Placental pericyte (primary cell): ENCODE data around the gene CDR2L. TPM values are rescaled to one million over a fixed set of nuclear protein-coding genes. Genes with fewer than 3 reads are reported as not detected.

ENCODE experiments used
- small RNA-seq: library from RNA; depleted of rRNA; stranded (forward); fragments of <200 nt; gene quantifications from one replicate; pipeline ENCODE3, GENCODE V24; 2012; ENCODE audit warnings: low replicate concordance
- total RNA-seq: library from RNA; depleted of rRNA; stranded (reverse); fragments of >200 nt; gene quantifications from 2 replicates; pipeline ENCODE4 v1.2.3, GENCODE V29; 2012

The CDR2L gene
- total RNA-seq: 13.3 and 44.7 TPM in 2 replicates

GRCh38 chr17:74987418-74987908 is at the start of gene CDR2L:
Gene CDR2L, plus strand, starts transcription at chr17:74987632. Its CDS starts 412 bp downstream, at chr17:74988044.

GRCh38 chr17:74972107-74972972 is 15.1 kb upstream of the CDR2L start, which contains the start of gene HID1:
Gene HID1, minus strand, starts transcription at chr17:74972759. Its CDS starts 103 bp downstream, at chr17:74972656.

DNA sequence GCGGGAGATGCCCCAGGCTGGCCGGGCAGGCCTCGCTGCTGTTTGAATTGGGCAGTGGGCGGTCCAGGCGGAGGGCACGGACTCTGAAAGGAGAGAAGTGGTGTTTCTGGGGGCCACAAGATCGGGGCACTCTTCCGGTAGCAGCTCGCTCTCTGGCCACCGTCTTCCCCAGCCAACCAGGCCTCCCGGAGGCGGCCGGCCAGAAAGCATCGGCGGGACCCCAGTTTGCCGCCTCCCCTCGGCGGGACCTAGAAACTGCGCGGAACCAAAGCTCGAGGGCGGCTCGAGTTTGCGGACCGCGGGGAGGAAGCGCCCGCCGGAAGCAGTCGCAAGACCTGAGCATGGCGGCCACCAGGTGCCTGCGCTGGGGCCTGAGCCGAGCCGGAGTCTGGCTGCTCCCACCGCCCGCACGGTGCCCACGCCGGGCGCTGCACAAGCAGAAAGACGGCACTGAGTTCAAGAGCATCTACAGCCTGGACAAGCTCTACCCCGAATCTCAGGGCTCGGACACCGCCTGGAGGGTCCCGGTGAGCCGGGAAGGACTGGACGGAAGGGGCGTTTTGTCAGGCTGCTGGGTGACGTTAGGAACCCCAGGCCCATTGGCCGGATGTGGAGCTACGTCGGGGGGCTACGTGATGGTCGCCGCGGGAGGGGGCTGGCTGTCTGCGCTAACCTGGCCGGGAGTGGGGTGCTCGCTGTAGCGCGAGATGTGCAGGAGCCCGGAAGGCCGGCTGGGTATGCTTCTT is 25.1 kb downstream of the CDR2L start, which contains the start of gene MRPL58:
TSS of gene MRPL58 (plus strand) at position 325 of the 746 bp plus-strand sequence. CDS start at position 342, 17 bp downstream.

DNA sequence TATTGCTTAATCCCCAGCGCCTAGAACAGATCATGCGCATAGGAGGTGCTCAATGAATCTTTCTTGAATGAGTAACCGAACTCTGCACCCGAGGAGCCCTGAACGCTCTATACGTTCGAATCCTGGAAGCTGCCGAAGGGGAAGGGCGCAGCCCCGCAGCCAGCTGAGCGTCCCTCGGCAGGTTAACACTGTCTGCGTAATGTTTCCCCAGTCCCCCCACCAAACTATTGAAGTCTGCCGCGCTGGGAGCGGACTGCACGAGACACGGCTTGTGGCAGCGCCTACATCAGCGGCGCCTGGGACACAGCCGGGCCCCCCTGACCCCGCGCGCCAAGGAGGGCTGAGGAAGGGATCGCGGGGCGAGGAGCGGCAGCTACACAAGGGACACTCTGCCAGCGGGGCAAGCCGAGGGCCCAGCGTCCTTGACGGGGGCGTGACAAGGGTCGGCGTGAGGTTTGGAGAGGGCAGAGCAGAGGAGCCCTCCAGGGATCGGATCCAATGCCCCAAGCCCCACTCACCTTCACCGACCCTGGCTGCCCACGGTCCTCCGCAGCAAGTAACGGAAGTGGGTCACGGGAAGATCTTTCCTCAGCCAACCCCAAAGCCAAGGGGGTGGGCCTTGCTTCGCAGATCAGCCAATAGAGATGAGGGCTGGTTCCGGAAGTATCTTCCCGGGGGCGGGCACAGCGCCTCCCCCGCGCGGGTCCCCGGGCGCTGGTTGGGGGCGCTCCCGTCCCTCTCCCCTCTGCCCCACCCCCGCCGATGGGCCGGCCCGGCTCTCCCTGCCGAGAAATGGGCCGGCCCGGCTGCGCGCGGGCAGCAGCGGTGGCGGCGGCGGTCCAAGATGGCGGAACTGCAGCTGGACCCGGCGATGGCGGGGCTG is 59.2 kb downstream of the CDR2L start, which contains the start of the genes ATP5PD and KCTD2:
TSS of gene ATP5PD (minus strand) at position 563 of the 883 bp plus-strand sequence. CDS start 4,319 bp downstream, outside the sequence.
TSS of gene KCTD2 (plus strand) at position 819 of the 883 bp plus-strand sequence. CDS start at position 845, 26 bp downstream.

Small RNA genes lying within 50 kb of the gene (small RNA-seq; reads per million reads assigned to genes)
- not detected for gene RN7SL573P
- gene RNU6-362P: not detected

Other genes starting within 250 kb of the CDR2L start
- gene NHERF1, start 239.0 kb upstream of the CDR2L start, total RNA-seq: 37.5 and 101 TPM in 2 replicates
- gene NAT9, start 211.3 kb upstream of the CDR2L start, total RNA-seq: 27.2 and 53.8 TPM in 2 replicates
- gene GRIN2C, start 127.7 kb upstream of the CDR2L start, total RNA-seq: 0.22 TPM in 1 of 2 replicates, not detected in the other
- 26.3 and 41.6 TPM in 2 replicates for gene FDXR, start 114.6 kb upstream of the CDR2L start, total RNA-seq
- gene FADS6, start 94.0 kb upstream of the CDR2L start, total RNA-seq: not detected in 2 replicates
- gene USH1G, start 64.4 kb upstream of the CDR2L start, total RNA-seq: not detected in 2 replicates
- gene OTOP2, start 63.4 kb upstream of the CDR2L start, total RNA-seq: not detected in 2 replicates
- not detected in 2 replicates for gene OTOP3, start 51.7 kb upstream of the CDR2L start, total RNA-seq
- gene HID1, start 14.9 kb upstream of the CDR2L start, total RNA-seq: 4.7 and 4.8 TPM in 2 replicates
- 31.5 and 40.9 TPM in 2 replicates for gene MRPL58, start 25.0 kb downstream of the CDR2L start, total RNA-seq
- gene ATP5PD, start 59.3 kb downstream of the CDR2L start, total RNA-seq: 163 and 256 TPM in 2 replicates
- 17.9 and 18.2 TPM in 2 replicates for gene KCTD2, start 59.6 kb downstream of the CDR2L start, total RNA-seq
- 8.2 and 19.3 TPM in 2 replicates for gene SLC16A5, start 100.3 kb downstream of the CDR2L start, total RNA-seq
- 3.0 and 3.7 TPM in 2 replicates for gene ARMC7, start 122.3 kb downstream of the CDR2L start, total RNA-seq
- 67.0 and 87.0 TPM in 2 replicates for gene NT5C, start 144.1 kb downstream of the CDR2L start, total RNA-seq
- 48.4 and 187 TPM in 2 replicates for gene JPT1, start 166.9 kb downstream of the CDR2L start, total RNA-seq
- gene SUMO2, start 195.3 kb downstream of the CDR2L start, total RNA-seq: 66.3 and 95.6 TPM in 2 replicates
- gene NUP85, start 218.0 kb downstream of the CDR2L start, total RNA-seq: 16.6 and 55.3 TPM in 2 replicates